Measurements from ENCODE around the gene IGFL4.

The IGFL4 gene

GRCh38 chr19:46020819-46021125 is 20.0 kb downstream of the IGFL4 start:
- DNase-seq (ENCODE audit: low spot score), result no peak

DNA sequence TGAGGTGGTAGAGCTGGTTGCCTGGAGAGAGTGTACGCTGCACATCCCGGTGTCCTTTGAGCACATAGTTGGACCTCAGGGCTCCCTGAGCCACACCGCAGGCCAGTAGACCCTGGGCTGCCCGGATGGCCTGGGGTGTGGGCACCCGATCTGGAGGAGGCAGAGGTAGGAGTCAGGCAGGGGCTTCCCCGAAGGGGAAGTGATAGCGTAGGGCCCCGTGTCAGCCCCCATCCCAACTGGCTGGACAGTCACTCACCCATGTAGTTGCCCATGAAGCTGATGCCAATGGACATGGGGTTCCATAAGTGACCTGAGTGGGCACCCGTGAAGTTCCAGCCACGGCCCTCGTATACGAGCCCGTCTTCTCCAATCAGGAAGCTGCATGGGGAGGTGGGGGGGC is 21.5 kb downstream of the IGFL4 start:
- no peak for DNase-seq (ENCODE audit: low spot score)

GRCh38 chr19:46018729-46019251 is 22.0 kb downstream of the IGFL4 start:
- DNase-seq (ENCODE audit: low spot score), result no peak

DNA sequence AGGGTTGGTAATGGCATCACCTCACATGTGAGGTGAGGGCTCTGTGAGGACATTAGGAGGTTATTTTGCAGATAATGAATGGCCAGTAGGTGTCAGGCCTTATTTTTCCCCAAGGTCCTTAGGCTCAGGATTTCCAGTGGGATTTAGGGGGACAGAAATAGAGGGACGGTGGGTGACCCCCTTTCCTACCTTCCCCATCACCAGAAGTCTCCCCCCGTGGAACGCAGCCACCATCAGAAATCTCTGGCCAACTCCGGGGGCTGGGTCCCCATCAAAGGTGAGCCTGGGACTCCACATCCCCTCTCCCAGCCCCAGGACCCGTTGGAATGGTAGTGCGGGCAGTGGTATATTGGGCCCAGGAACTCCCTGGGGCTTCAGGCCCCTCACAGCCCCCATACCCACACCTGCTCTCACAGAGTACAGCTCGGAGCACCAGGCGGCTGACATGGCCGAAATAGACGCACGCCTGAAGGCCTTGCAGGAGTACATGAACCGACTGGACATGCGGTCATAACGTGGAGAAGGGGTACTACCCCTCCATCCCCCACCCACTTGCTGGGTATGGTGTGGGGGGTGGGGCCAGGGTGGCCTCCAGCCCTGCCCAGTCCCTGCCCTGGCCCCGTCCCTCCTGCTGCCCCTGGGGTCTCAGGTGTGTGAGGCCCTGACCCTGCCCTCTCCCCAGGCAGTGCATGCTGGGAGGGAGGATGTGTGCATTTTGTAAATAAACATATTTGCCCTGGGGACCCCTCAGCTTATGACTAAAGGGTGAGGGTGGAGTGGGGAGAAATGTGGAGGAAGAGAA is 22.7 kb downstream of the IGFL4 start:
- DNase-seq (ENCODE audit: low spot score), result no peak

- DNase-seq (ENCODE audit: low spot score), result no peak
Measured at GRCh38 chr19:46017095-46017429, 23.7 kb downstream of the IGFL4 start.

DNA sequence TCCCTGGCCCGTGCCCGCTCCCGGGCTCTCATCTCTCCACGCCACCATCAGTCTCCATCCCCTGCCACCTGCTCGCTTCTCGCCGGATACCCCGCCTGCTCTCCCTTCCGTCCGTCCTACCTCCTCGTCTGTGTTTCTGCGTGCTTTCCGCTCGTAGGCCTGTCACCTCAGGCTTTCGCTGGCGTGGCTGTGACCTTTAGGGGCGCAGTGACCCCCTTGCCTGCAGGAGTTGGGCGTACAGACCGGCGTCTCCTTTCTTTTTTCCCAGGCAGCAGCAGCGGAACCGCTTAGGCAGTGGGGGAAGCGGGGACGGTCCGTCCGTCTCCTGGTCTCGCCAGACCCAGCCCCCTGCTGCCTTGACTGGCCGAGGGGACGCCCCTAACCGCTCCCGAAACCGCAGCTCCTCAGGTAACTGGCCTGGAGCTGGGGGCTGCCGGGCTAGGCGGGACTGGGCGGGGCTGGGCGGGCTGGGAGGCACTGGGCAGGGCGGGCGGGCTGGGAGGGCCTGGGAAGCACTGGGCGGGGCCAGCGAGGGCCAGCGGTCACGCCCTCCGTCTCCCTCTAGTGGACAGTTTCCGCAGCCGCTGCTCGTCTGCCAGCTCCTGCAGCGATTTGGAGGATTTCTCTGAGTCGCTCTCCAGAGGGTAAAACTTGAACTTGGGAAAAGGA is 24.2 kb downstream of the IGFL4 start:
- peak; percentile 90 for DNase-seq (ENCODE audit: low spot score)

GRCh38 chr19:46015687-46016425 is 24.9 kb downstream of the IGFL4 start:
- no peak for DNase-seq (ENCODE audit: low spot score)

DNA sequence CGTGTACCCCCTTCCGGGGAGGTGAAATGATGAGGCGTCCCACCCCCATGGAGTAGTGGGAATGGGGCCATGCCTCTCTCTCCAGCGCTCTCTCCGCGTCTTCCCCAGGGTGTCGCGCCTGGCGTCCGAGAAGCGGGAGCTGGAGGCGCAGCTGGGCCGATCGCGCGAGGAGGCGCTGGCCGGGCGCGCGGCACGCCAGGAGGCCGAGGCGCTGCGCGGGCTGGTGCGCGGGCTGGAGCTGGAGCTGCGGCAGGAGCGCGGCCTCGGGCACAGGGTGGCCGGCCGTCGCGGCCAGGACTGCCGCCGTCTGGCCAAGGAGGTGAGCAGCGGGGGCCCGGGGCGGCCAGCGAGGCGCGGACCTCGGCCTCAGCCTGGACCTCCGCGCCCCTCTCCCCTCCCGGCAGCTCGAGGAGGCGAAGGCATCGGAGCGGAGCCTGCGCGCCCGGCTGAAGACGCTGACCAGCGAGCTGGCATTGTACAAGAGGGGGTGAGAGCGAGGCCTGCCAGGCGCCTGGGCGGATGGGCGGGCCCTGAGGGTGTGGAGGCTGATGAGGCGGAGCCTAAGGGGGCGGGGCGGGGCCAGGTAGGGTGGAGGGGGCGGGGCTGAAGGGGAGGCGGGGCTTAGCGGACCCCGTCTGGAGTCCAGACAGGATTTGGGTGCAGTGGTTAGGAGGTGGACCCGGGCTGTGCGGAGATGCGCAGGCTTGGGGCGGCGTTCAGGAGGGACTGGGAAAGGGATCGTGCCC is 25.7 kb downstream of the IGFL4 start:
- DNase-seq (ENCODE audit: low spot score), result no peak

- DNase-seq (ENCODE audit: low spot score), result no peak
Measured at GRCh38 chr19:46014534-46014933, 26.3 kb downstream of the IGFL4 start.

GRCh38 chr19:46009530-46010510 is 31.0 kb downstream of the IGFL4 start:
- DNase-seq (ENCODE audit: low spot score), result peak; percentile 75

DNA sequence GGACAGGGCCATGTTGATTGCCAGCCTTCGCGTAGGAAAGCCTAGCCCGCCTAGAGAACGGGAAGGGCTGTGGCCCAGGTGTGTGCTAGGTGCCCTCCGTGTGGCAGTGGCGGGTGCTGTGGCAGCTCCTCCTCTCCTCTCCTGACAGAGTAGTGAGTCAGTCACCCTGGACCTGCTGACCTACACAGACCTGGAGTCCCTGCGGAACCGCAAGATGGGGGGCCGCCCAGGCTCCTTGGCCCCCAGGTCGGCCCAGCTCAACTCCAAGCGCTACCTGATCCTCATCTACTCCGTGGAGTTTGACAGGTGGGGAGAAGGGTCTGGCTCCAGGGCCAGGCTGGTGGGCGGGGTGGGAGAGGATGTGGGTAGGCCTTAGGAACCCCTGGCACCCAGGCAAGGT is 34.4 kb downstream of the IGFL4 start:
- DNase-seq (ENCODE audit: low spot score), result no peak

GRCh38 chr19:46002678-46003275 is 38.0 kb downstream of the IGFL4 start:
- no peak for DNase-seq (ENCODE audit: low spot score)

DNA sequence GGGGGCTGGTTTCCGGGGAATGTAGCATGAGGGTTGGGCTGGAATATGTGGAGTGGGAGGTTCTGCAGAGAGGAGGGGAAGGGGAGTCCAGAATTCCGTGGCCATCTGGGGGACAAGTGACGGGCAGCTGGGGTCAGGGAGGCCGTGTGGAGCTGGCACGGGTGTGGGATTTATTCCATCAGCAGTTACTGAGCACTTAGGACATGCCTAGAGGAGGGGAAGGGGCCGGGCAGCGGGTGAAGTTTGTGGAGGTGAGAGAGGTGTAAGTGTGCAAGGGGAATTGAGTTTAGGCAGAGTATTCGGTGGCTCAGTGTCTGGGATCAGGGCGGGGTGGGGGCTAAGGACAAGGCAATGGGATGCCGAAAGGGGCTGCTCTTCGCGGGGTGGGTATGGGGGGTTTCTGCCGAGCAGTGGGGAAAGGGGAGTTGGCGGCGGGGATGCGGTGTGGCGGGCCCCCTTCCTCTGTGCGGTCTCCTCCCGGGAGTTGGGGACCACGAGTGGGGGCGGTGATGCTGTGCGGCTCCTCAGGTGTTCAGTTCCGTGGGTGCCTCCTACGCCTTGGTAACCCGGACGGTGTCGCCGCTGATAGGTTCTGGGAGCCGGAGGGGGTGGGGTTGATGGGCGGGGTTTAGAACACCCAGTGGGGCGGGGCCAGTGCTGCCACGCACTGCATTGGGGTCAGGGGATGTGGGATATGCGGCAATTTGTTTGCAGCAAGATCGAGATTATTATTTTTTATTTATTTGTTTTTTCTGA is 40.1 kb downstream of the IGFL4 start:
- no peak for DNase-seq (ENCODE audit: low spot score)

DNA sequence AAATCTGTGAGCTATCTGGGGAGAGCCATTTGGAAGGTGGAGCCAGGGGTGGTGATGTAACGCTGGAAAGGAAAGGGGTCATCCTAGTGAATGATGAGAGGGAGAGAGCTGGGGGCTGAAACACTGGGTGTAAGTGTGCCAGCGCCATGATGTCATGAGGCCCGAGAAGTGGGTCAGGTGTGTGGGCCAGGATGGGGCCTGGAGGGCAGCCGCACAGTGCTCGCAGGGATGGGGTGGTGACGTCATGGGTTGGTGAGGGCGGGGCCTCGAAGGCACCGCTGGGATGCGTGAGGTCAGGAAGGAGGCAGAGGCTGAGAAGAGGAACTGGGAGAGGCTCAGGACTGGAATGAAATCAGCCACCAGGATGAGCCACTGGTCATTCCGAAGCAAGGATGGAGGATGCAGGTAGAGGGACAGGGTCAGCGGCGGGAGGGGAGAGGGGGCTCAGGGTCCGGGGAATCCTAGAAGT is 41.1 kb downstream of the IGFL4 start:
- DNase-seq (ENCODE audit: low spot score), result no peak

- no peak for DNase-seq (ENCODE audit: low spot score)
Measured at GRCh38 chr19:45998834-45999233, 42.0 kb downstream of the IGFL4 start.

GRCh38 chr19:45996933-45997332 is 43.9 kb downstream of the IGFL4 start:
- DNase-seq (ENCODE audit: low spot score), result no peak

GRCh38 chr19:45995715-45996385 is 45.0 kb downstream of the IGFL4 start:
- no peak for DNase-seq (ENCODE audit: low spot score)

DNA sequence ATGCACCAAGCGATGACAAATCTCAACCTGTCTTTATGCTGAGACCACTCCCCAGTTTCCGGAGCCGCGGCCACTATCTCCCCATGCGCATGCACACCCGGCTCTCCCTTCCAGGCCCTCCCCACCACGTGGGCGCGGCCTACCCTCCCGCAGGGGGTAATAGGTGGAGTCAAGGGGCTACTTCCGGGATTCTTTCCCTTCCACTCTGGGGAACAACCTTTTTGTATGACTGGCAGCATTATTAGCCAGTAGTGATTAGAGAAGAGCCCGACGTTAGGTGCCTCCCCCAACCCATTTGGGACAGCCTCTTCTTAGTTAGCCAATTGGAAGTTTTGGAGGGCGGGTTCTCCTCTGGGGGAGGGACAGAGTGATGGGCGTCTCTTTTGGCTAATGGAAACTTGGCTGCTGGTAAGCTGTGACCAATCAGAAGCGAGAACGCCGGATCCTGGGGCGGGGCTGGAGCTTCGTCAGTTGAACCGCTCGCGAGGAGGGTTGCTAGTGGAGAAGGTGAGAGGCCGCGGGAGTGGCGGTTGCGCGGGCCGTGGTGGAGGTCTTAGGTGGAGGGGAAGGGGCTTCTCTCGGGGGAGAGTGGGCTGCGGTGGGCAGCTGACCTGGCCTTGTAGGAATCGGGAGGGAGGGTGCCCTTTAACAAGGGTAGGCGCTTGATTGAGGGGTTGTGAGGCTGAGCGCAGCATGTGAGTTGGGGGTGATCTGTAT is 45.6 kb downstream of the IGFL4 start, which contains the start of gene CCDC61:
Gene CCDC61 (plus strand): TSS at position 470 of the 717 bp plus-strand sequence. CDS start 7,552 bp downstream, outside the sequence.
- DNase-seq (ENCODE audit: low spot score), result peak; percentile 99
